ENCODE measurements around the gene SEC24D.

SEC24D gene

DNA sequence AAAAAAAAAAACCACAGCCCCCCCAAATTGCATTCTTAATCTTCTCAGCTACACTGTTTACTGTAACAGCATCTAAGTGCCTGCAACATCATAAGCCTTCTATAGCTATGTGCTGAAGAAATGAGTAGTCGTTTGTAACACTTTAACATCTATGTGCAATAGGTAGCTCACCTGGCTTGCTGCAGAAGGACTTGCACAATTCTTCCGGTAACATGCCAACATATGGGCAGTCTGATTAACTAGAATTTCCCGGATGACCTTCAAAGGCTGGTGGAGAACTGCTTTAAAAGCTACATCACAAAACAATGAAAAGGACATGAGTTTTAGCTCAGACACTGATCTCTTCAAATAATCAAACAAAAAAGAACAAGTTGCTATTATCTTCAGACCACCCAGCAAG, 97.8 kb downstream of the SEC24D start:
- no peak for DNase-seq (ENCODE audit: low read depth)

DNA sequence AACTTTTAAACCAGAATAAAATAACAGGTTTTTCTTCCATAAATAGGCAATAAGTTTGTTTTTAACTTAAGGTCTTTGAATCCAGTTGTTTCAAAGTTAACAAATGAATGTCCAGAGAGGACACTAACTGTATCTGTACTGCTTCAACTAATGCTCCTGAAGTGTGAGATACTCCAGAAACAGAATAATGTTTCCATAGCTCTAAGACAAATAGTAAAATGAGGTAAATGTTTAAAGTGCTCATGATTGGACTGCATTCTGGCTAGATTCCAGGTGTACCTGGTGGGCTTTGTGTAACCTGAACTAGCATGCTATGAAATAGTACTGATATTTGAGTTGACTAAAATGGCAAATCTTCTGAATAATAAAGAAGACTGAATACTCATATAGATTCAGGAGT, 99.0 kb downstream of the SEC24D start:
- no peak overlapping the region for H3K4me3 ChIP-seq (ENCODE audit: low read depth, low read length)
- TF ChIP-seq MYC (IDR thresholded peaks at IDR 0.05; ENCODE audit: low read depth, low read length) (no peak), POLR2A (IDR thresholded peaks at IDR 0.05; ENCODE audit: extremely low read depth, insufficient read length) (no peak)
- TF ChIP-seq, protein P1, sequence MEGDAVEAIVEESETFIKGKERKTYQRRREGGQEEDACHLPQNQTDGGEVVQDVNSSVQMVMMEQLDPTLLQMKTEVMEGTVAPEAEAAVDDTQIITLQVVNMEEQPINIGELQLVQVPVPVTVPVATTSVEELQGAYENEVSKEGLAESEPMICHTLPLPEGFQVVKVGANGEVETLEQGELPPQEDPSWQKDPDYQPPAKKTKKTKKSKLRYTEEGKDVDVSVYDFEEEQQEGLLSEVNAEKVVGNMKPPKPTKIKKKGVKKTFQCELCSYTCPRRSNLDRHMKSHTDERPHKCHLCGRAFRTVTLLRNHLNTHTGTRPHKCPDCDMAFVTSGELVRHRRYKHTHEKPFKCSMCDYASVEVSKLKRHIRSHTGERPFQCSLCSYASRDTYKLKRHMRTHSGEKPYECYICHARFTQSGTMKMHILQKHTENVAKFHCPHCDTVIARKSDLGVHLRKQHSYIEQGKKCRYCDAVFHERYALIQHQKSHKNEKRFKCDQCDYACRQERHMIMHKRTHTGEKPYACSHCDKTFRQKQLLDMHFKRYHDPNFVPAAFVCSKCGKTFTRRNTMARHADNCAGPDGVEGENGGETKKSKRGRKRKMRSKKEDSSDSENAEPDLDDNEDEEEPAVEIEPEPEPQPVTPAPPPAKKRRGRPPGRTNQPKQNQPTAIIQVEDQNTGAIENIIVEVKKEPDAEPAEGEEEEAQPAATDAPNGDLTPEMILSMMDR (IDR thresholded peaks at IDR 0.05; ENCODE audit: low read depth, low read length) = no peak
- TF ChIP-seq, protein P2, sequence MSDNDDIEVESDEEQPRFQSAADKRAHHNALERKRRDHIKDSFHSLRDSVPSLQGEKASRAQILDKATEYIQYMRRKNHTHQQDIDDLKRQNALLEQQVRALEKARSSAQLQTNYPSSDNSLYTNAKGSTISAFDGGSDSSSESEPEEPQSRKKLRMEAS (IDR thresholded peaks at IDR 0.05; ENCODE audit: low read depth, low read length) = no peak
- no peak for DNase-seq (ENCODE audit: low read depth)

More for the DNA sequence above, 97.8 kb downstream of the SEC24D start:
- TF ChIP-seq, protein P2 (IDR thresholded peaks at IDR 0.05; ENCODE audit: low read depth, low read length) = no peak
- TF ChIP-seq MYC (IDR thresholded peaks at IDR 0.05; ENCODE audit: low read depth, low read length) = no peak
- TF ChIP-seq POLR2A (IDR thresholded peaks at IDR 0.05; ENCODE audit: extremely low read depth, insufficient read length) = no peak
- TF ChIP-seq, protein P1 (IDR thresholded peaks at IDR 0.05; ENCODE audit: low read depth, low read length) = no peak
- no peak overlapping the region for H3K4me3 ChIP-seq (ENCODE audit: low read depth, low read length)

DNA sequence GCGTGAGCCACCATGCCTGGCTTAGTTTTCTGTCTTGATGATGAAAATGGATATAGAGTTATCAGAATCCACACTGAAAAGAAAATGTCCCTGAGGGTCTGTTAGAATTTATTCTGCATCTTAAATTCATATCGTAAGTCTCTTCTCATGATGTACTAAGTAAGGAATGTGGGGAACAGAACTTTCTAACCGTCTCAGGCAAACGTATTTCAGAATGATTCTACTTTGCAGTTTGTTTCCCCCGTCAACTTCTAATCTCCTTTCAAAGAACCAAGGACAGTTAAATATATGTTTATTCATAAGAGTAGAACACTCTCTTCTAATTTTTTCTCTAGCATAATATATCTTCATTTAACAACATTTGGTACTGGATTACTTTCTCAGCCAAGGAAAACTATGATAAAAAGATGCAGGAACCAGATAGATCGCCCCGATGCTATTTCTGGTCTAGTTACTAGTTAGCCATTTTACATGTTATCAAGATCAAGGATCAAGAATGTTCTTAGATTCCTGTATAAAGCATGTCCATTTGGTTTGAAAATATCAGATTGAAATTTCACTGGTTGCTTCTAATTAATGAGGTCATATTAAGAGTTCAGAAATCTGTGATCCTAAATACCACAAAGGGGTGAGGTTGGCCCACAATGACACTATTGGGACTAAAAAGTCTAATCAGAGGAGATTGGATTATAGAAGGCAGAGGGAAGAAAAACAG, 101.3 kb downstream of the SEC24D start:
- TF ChIP-seq POLR2A (IDR thresholded peaks at IDR 0.05; ENCODE audit: extremely low read depth, insufficient read length) (no peak), MYC (IDR thresholded peaks at IDR 0.05; ENCODE audit: low read depth, low read length) (no peak)
- TF ChIP-seq, protein P2 (IDR thresholded peaks at IDR 0.05; ENCODE audit: low read depth, low read length) = no peak
- TF ChIP-seq, protein P1 (IDR thresholded peaks at IDR 0.05; ENCODE audit: low read depth, low read length) = no peak
- no peak for DNase-seq (ENCODE audit: low read depth)
- H3K4me3 ChIP-seq (ENCODE audit: low read depth, low read length) = no peak overlapping the region

DNA sequence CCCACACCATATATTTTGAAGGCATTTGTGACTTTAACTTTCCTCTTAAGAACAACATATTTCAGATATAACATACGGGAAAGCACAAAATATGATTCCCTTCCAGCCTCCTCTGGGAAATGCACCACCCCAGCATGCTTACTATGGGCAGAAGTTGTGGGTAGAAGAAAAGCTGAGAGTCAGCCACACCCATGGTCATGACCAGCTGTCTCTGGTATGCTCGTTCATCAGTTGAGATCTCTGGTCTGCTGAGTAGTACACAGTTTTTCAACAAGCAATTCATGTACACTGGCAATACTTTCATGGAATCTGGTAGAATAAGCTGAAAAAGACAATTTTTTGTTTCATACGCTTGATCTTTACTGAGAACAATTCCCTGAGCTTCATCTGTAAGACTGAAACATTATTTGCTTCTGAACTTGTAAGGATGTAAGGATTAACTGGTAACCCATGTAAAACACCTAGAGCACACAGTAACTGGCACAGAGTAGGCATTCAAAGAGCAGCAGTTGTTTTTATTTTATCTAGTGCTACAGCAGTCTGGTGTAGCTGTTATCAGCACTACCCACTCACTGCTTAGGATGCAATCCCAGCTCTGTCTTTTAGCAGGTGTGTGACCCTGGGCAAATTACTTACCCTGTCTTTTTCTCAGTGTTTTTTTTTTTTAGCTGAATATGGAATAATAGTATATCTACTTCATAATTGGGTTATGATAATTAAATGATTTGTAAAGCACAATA, 103.2 kb downstream of the SEC24D start:
- no peak for DNase-seq (ENCODE audit: low read depth)
- TF ChIP-seq, protein P2 (IDR thresholded peaks at IDR 0.05; ENCODE audit: low read depth, low read length) = no peak
- no peak for TF ChIP-seq MYC (IDR thresholded peaks at IDR 0.05; ENCODE audit: low read depth, low read length)
- H3K4me3 ChIP-seq (ENCODE audit: low read depth, low read length) = no peak overlapping the region

DNA sequence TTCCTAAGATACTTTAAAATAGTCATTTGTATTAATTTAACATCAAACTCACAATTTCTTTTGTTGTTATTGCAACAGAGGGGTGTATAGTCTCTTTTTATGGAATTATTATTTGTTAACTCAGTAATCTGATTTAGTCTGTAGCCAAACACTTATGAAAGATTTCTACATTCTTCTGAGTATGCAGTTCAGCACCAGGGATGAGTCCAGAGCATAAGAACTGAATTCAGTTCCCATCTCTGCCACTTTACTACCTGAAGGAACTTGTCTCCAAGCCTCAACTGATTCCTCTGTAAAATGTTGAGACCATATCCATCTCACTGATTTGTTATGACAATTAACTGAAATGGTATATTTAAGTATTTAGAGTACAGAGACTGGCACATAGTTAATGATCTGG, 105.2 kb downstream of the SEC24D start:
- TF ChIP-seq, protein P1 (IDR thresholded peaks at IDR 0.05; ENCODE audit: low read depth, low read length) = no peak
- TF ChIP-seq MYC (IDR thresholded peaks at IDR 0.05; ENCODE audit: low read depth, low read length) = no peak
- TF ChIP-seq, protein P2 (IDR thresholded peaks at IDR 0.05; ENCODE audit: low read depth, low read length) = no peak
- TF ChIP-seq POLR2A (IDR thresholded peaks at IDR 0.05; ENCODE audit: extremely low read depth, insufficient read length) = no peak
- no peak for DNase-seq (ENCODE audit: low read depth)
- H3K4me3 ChIP-seq (ENCODE audit: low read depth, low read length) = no peak overlapping the region
